ENCODE data around the gene ANTXR2. TPM values are rescaled to one million over a fixed set of nuclear protein-coding genes. Genes with fewer than 3 reads are reported as not detected.

The ANTXR2 gene
- polyA plus RNA-seq, 1 of the 3 experiments (the other 2 are of a cell fraction): 48.8 TPM

DNA sequence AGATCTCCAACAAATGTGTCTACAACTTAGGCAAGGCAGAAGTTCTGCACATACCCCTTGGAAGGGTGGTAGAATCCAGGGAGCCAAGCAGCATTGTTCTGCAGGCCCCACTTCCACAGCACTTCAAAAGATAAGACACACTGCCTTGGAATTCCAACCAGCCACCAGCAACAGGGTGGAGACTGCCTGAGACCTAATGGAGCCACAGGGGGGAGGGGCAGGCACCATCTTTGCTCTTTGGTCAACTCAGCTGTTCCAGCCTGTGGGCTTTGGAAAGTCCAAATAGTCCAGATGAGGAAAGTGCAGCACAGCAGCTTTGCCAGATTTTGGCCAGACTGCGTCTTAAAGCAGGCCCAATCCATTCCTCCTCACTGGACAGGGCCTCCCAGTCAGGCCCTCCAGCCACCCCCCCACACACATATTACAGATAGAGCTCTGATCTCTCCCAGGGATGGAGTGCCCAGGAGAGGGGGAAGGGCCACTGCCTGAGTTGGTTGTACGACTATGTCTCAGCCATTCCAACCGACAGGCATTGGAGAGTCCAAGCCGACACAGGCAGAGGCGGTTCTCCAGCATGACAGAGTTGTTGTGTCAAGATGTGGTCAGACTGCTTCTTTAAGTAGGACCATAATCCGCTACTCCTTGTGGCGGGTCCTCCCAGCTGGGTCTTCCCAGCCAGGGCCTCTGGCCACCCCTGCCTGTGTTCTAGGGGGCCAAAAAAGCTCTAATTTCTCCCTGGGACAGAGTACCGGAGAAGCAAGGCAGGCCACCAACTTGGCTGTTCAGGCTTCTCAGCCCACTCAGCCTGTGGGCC, 42.5 kb upstream of the ANTXR2 start (continued):
- TF ChIP-seq, protein P1, sequence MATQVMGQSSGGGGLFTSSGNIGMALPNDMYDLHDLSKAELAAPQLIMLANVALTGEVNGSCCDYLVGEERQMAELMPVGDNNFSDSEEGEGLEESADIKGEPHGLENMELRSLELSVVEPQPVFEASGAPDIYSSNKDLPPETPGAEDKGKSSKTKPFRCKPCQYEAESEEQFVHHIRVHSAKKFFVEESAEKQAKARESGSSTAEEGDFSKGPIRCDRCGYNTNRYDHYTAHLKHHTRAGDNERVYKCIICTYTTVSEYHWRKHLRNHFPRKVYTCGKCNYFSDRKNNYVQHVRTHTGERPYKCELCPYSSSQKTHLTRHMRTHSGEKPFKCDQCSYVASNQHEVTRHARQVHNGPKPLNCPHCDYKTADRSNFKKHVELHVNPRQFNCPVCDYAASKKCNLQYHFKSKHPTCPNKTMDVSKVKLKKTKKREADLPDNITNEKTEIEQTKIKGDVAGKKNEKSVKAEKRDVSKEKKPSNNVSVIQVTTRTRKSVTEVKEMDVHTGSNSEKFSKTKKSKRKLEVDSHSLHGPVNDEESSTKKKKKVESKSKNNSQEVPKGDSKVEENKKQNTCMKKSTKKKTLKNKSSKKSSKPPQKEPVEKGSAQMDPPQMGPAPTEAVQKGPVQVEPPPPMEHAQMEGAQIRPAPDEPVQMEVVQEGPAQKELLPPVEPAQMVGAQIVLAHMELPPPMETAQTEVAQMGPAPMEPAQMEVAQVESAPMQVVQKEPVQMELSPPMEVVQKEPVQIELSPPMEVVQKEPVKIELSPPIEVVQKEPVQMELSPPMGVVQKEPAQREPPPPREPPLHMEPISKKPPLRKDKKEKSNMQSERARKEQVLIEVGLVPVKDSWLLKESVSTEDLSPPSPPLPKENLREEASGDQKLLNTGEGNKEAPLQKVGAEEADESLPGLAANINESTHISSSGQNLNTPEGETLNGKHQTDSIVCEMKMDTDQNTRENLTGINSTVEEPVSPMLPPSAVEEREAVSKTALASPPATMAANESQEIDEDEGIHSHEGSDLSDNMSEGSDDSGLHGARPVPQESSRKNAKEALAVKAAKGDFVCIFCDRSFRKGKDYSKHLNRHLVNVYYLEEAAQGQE (IDR thresholded peaks at IDR 0.05; ENCODE audit: low read depth, low read length): no peak

DNA sequence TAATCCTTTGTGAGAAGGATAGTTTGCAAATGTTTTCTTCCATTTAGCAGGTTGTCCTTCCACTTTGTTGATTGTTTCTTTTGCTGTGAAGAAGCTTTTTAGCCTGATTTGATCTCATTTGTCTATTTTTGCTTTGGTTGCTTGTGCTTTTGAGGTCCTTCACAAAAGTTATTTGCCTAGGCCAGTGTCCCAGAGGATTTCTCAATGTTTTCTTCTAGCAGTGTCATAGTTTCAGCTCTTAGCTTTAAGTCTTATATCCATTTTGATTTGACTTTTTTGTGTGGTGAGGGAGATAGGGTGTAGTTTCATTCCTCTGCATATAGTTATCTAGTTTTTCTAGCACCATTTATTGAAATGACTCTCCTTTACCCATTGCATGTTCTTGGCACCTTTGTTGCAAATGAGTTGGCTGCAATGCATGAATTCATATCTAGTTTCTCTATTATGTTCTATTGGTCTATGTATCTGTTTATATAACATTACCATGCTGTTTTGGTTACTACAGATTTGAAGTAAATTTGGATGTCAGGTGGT, 41.8 kb upstream of the ANTXR2 start:
- 0 out of 2 replicates have a peak, but pooled peaks cover 8% of the 10 kb centered on the region for H3K9me3 ChIP-seq

More for the DNA sequence above, 41.8 kb upstream of the ANTXR2 start:
- TF ChIP-seq RCOR1 (IDR thresholded peaks at IDR 0.05; ENCODE audit: low read length) (no peak), RXRA (IDR thresholded peaks at IDR 0.05; ENCODE audit: borderline replicate concordance, low read depth) (no peak), GATA2 (CRISPR knock-in tag; IDR thresholded peaks at IDR 0.05) (no peak), YY1 (IDR thresholded peaks at IDR 0.05; ENCODE audit: low read depth) (no peak), TEAD4 (IDR thresholded peaks at IDR 0.05; ENCODE audit: borderline replicate concordance, insufficient read depth) (no peak), MEF2A (IDR thresholded peaks at IDR 0.05; ENCODE audit: borderline replicate concordance, low read depth) (no peak), FOSL2 (IDR thresholded peaks at IDR 0.05; ENCODE audit: borderline replicate concordance, low read depth) (no peak), ELF1 (IDR thresholded peaks at IDR 0.05) (no peak), MXI1 (IDR thresholded peaks at IDR 0.05; ENCODE audit: low read depth, low read length) (no peak), RFX5 (IDR thresholded peaks at IDR 0.05; ENCODE audit: low read length) (no peak), TCF12 (IDR thresholded peaks at IDR 0.05) (no peak), POLR2AphosphoS5 (IDR thresholded peaks at IDR 0.05; ENCODE audit: low read depth, low read length) (no peak), FOXJ3 (CRISPR knock-in tag; IDR thresholded peaks at IDR 0.05) (no peak), GABPA (IDR thresholded peaks at IDR 0.05; ENCODE audit: low read depth) (no peak)
- TF ChIP-seq, protein P2, sequence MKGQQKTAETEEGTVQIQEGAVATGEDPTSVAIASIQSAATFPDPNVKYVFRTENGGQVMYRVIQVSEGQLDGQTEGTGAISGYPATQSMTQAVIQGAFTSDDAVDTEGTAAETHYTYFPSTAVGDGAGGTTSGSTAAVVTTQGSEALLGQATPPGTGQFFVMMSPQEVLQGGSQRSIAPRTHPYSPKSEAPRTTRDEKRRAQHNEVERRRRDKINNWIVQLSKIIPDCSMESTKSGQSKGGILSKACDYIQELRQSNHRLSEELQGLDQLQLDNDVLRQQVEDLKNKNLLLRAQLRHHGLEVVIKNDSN (IDR thresholded peaks at IDR 0.05; ENCODE audit: borderline replicate concordance, low read depth): no peak
- TF ChIP-seq, protein P3, sequence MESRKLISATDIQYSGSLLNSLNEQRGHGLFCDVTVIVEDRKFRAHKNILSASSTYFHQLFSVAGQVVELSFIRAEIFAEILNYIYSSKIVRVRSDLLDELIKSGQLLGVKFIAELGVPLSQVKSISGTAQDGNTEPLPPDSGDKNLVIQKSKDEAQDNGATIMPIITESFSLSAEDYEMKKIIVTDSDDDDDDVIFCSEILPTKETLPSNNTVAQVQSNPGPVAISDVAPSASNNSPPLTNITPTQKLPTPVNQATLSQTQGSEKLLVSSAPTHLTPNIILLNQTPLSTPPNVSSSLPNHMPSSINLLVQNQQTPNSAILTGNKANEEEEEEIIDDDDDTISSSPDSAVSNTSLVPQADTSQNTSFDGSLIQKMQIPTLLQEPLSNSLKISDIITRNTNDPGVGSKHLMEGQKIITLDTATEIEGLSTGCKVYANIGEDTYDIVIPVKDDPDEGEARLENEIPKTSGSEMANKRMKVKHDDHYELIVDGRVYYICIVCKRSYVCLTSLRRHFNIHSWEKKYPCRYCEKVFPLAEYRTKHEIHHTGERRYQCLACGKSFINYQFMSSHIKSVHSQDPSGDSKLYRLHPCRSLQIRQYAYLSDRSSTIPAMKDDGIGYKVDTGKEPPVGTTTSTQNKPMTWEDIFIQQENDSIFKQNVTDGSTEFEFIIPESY (IDR thresholded peaks at IDR 0.05; ENCODE audit: borderline replicate concordance, low read depth): no peak
- TF ChIP-seq, protein P4, sequence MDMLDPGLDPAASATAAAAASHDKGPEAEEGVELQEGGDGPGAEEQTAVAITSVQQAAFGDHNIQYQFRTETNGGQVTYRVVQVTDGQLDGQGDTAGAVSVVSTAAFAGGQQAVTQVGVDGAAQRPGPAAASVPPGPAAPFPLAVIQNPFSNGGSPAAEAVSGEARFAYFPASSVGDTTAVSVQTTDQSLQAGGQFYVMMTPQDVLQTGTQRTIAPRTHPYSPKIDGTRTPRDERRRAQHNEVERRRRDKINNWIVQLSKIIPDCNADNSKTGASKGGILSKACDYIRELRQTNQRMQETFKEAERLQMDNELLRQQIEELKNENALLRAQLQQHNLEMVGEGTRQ (IDR thresholded peaks at IDR 0.05; ENCODE audit: borderline replicate concordance, low read depth, low read length): no peak
- TF ChIP-seq, protein P1 (IDR thresholded peaks at IDR 0.05; ENCODE audit: low read depth, low read length): no peak
- H3K4me3 ChIP-seq (ENCODE audit: low read depth in 2 of 2, low read length in 1 of 2): no peak overlapping the region
- H3K4me2 ChIP-seq: no peak overlapping the region
- H3K79me2 ChIP-seq (ENCODE audit: insufficient read depth): no peaks in the 10 kb centered on the region
- H3K27ac ChIP-seq (ENCODE audit: low read depth in 2 of 2, low read length in 1 of 2): no peak overlapping the region
- no peaks in the 10 kb centered on the region for H3K9me2 ChIP-seq
- H4K20me1 ChIP-seq (ENCODE audit: insufficient read depth): no peaks in the 10 kb centered on the region
- POLR2A ChIA-PET: no interaction called here
- DNase-seq: no peak
- H3K27me3 ChIP-seq (ENCODE audit: insufficient read depth): no peaks in the 10 kb centered on the region
- H2AFZ ChIP-seq (ENCODE audit: low read depth): no peak overlapping the region
- no peaks in the 10 kb centered on the region for H3K4me1 ChIP-seq (ENCODE audit: control insufficient read depth in 1 of 2, insufficient read depth in 2 of 2, low read depth in 1 of 2, low read length in 1 of 2)
- CTCF ChIA-PET: interaction anchor here (1.4 kb wide), 1 partner anchor 10 kb away, joined by 3 read pairs; no protein-coding TSS in a partner anchor
- peaks cover 3% of the 10 kb centered on the region for H3F3A ChIP-seq (replicated peaks; ENCODE audit: insufficient read depth)
- no peak overlapping the region for H3K9ac ChIP-seq
- no peaks in the 10 kb centered on the region for H3K36me3 ChIP-seq (replicated peaks in 1 of 2; ENCODE audit: control insufficient read depth in 1 of 2, insufficient read depth in 2 of 2, low read length in 1 of 2)
